OCI-LY7 (cell line): Measurements from ENCODE around the gene CCL22. TPM values are rescaled to one million over a fixed set of nuclear protein-coding genes. Genes with fewer than 3 reads are reported as not detected.

Experiments
- BruUV-seq: library from RNA; stranded (reverse); fragments of 400-500 nt; replicated peaks from 2 replicates; lab custom pipeline; 2021; lab: Mats Ljungman, UMichigan
- CTCF ChIA-PET: fragments of 300-600 bp; sonication (Branson Sonifier 250); formaldehyde crosslinking; loops from one replicate; lab custom pipeline; 2022; ENCODE audit warnings: antibody characterized with exemption; ENCODE audit not compliant: unreplicated experiment; lab: Charles Lee
- POLR2A ChIA-PET: fragments of 300-600 bp; sonication (Branson Sonifier 250); formaldehyde crosslinking; loops from one replicate; lab custom pipeline; 2022; ENCODE audit warnings: antibody characterized with exemption; lab: Charles Lee
- DNase-seq: peaks from one replicate; pipeline ENCODE4 v3.0.0-alpha.2; 2015; ENCODE audit warnings: low spot score
- H2AFZ ChIP-seq: fragments of 200-600 bp; sonication (generic), shearing (Covaris generic); 2 replicates; pipeline ENCODE4 v1.6.1; 2014; ENCODE audit warnings: mild to moderate bottlenecking, antibody characterized with exemption, low read length, moderate library complexity
- H3K27ac ChIP-seq: fragments of 200-600 bp; sonication (generic); 2 replicates; pipeline ENCODE4 v1.5.1; 2014; ENCODE audit warnings: mixed run types, low read depth, mild to moderate bottlenecking, moderate library complexity, low read length, inconsistent platforms; ENCODE audit not compliant: poor library complexity, severe bottlenecking
- H3K36me3 ChIP-seq: fragments of 200-600 bp; sonication (generic); 2 replicates; pipeline ENCODE4 v1.6.1; 2014; ENCODE audit warnings: mild to moderate bottlenecking, antibody characterized with exemption, low read length, moderate library complexity, mixed read lengths; ENCODE audit not compliant: insufficient read depth
- H3K4me1 ChIP-seq: fragments of 200-600 bp; sonication (generic); 2 replicates; pipeline ENCODE4 v1.5.1; 2014; ENCODE audit warnings: mild to moderate bottlenecking, low read length; ENCODE audit not compliant: insufficient read depth, poor library complexity, severe bottlenecking
- H3K4me2 ChIP-seq: fragments of 200-600 bp; sonication (generic); 2 replicates; pipeline ENCODE4 v1.6.1; 2014; ENCODE audit warnings: mild to moderate bottlenecking, low read length
- H3K4me3 ChIP-seq: fragments of 200-600 bp; sonication (generic); 2 replicates; pipeline ENCODE4 v1.5.1; 2014; ENCODE audit warnings: mild to moderate bottlenecking, low read depth, low read length; ENCODE audit not compliant: poor library complexity, severe bottlenecking
- H3K79me2 ChIP-seq: fragments of 200-600 bp; sonication (generic); 2 replicates; pipeline ENCODE4 v1.6.1; 2016; ENCODE audit warnings: low read depth, mild to moderate bottlenecking, low read length, moderate library complexity, mixed read lengths; ENCODE audit not compliant: insufficient read depth
- H3K9me2 ChIP-seq: fragments of 200-600 bp; sonication (generic); 2 replicates; pipeline ENCODE4 v1.6.1; 2016; ENCODE audit warnings: mild to moderate bottlenecking, low read length, mixed read lengths; ENCODE audit not compliant: insufficient read depth
- H3K9me3 ChIP-seq: fragments of 200-600 bp; sonication (generic); 2 replicates; pipeline ENCODE4 v1.6.1; 2014; ENCODE audit warnings: mild to moderate bottlenecking, mixed run types, low read length, mixed read lengths
- H4K20me1 ChIP-seq: fragments of 200-600 bp; sonication (generic); 2 replicates; pipeline ENCODE4 v1.6.1; 2014; ENCODE audit warnings: mild to moderate bottlenecking, antibody characterized with exemption, low read length, moderate library complexity, mixed read lengths; ENCODE audit not compliant: insufficient read depth
- CTCF ChIP-seq: fragments of 200-600 bp; sonication (generic); conservative IDR thresholded peaks from 2 replicates; pipeline ENCODE4 v1.5.1; 2014; ENCODE audit warnings: mild to moderate bottlenecking, antibody characterized with exemption, low read length, moderate library complexity, mixed read lengths
- EZH2phosphoT487 ChIP-seq: fragments of 200-600 bp; sonication (generic); IDR thresholded peaks from 2 replicates; pipeline ENCODE4 v1.6.1; 2018; ENCODE audit warnings: low read depth, borderline replicate concordance, mild to moderate bottlenecking, mixed run types, antibody characterized with exemption, low read length, moderate library complexity, mixed read lengths
- intact Hi-C: fragments of 100-400 bp; cut with micrococcal nuclease; formaldehyde crosslinking; loops from one replicate; pipeline ENCODE4 v1.10.0; 2022; ENCODE audit not compliant: unreplicated experiment
- total RNA-seq, 2 experiments: library from RNA; depleted of rRNA in 1 of 2; stranded (reverse); fragments of >200 nt in 1 of 2; shearing (Covaris generic) in 1 of 2; gene quantifications; 2 replicates each; pipeline ENCODE4 v1.2.3, GENCODE V29; 2014 to 2022

The CCL22 gene
- total RNA-seq, 2 experiments from 2014 or later, result not detected

GRCh38 chr16:57382535-57383275 lies 24.1 kb downstream of the CCL22 start:
- no peaks in the 10 kb centered on the region for H3K79me2 ChIP-seq
- no peak overlapping the region for H3K4me2 ChIP-seq
- no peak overlapping the region for H3K27ac ChIP-seq
- intact Hi-C loops, result no loop called here
- no peak overlapping the region for H2AFZ ChIP-seq
- no peaks in the 10 kb centered on the region for H3K9me3 ChIP-seq
- H3K9me2 ChIP-seq, result no peaks in the 10 kb centered on the region
- BruUV-seq, result no TSS peak
- ChIA-PET CTCF (no interaction called here), POLR2A (no interaction called here)
- no peaks in the 10 kb centered on the region for H4K20me1 ChIP-seq
- H3K4me3 ChIP-seq, result no peak overlapping the region
- TF ChIP-seq CTCF (no peak), EZH2phosphoT487 (no peak)
- no peaks in the 10 kb centered on the region for H3K36me3 ChIP-seq
- no peak for DNase-seq
- H3K4me1 ChIP-seq, result peaks cover 8% of the 10 kb centered on the region

GRCh38 chr16:57383276-57384247 lies 25.0 kb downstream of the CCL22 start:
- Histone ChIP-seq H3K9me3 (no peaks in the 10 kb centered on the region), H3K4me2 (no peak overlapping the region), H4K20me1 (no peaks in the 10 kb centered on the region), H2AFZ (no peak overlapping the region), H3K36me3 (no peaks in the 10 kb centered on the region), H3K79me2 (no peaks in the 10 kb centered on the region), H3K27ac (no peak overlapping the region), H3K9me2 (no peaks in the 10 kb centered on the region), H3K4me1 (peaks cover 8% of the 10 kb centered on the region), H3K4me3 (no peak overlapping the region)
- ChIA-PET CTCF (no interaction called here), POLR2A (no interaction called here)
- no peak for TF ChIP-seq CTCF
- no peak for TF ChIP-seq EZH2phosphoT487
- no peak for DNase-seq
- intact Hi-C loops, result no loop called here
- no TSS peak for BruUV-seq
